ENCODE data around the gene SH3BP1.

SH3BP1 gene

GRCh38 chr22:37657590-37658132 lies 18.2 kb downstream of the SH3BP1 start:
- DNase-seq (ENCODE audit: insufficient read length, low spot score) (no peak), FAIRE-seq (no peak)

GRCh38 chr22:37658133-37659065 lies 18.9 kb downstream of the SH3BP1 start, which contains the start of gene PDXP:
Gene PDXP (plus strand): TSS chr22:37658723. CDS start chr22:37658783, 60 bp downstream.
- DNase-seq (ENCODE audit: insufficient read length, low spot score): peak; percentile 100
- peak; percentile 100 for FAIRE-seq

- FAIRE-seq (peak; percentile 70), DNase-seq (ENCODE audit: insufficient read length, low spot score) (no peak)
Measured at GRCh38 chr22:37659066-37659896, 19.8 kb downstream of the SH3BP1 start.

- DNase-seq (ENCODE audit: insufficient read length, low spot score) (no peak), FAIRE-seq (peak; percentile 79)
Measured at GRCh38 chr22:37659897-37660708, 20.6 kb downstream of the SH3BP1 start.

- FAIRE-seq: no peak
- no peak for DNase-seq (ENCODE audit: insufficient read length, low spot score)
Measured at GRCh38 chr22:37660709-37661045, 21.2 kb downstream of the SH3BP1 start.

- no peak for DNase-seq (ENCODE audit: insufficient read length, low spot score)
- peak; percentile 79 for FAIRE-seq
Measured at GRCh38 chr22:37661160-37661924, 21.9 kb downstream of the SH3BP1 start.

- DNase-seq (ENCODE audit: insufficient read length, low spot score): no peak
- FAIRE-seq: peak; percentile 8
Measured at GRCh38 chr22:37662039-37662438, 22.6 kb downstream of the SH3BP1 start.

- FAIRE-seq: no peak
Measured at GRCh38 chr22:37663521-37664140, 24.2 kb downstream of the SH3BP1 start.

GRCh38 chr22:37664249-37665101 lies 25.0 kb downstream of the SH3BP1 start:
- FAIRE-seq (no peak), DNase-seq (ENCODE audit: insufficient read length, low spot score) (no peak)

More at GRCh38 chr22:37663521-37664140, 24.2 kb downstream of the SH3BP1 start:
- no peak for DNase-seq (ENCODE audit: insufficient read length, low spot score)

- DNase-seq (ENCODE audit: insufficient read length, low spot score) (no peak), FAIRE-seq (no peak)
Measured at GRCh38 chr22:37665487-37665886, 26.0 kb downstream of the SH3BP1 start.

- no peak for FAIRE-seq
Measured at GRCh38 chr22:37669586-37669985, 30.1 kb downstream of the SH3BP1 start.

GRCh38 chr22:37672206-37672919 lies 32.9 kb downstream of the SH3BP1 start:
- no peak for DNase-seq (ENCODE audit: insufficient read length, low spot score)
- FAIRE-seq: peak; percentile 47

More at GRCh38 chr22:37669586-37669985, 30.1 kb downstream of the SH3BP1 start:
- no peak for DNase-seq (ENCODE audit: insufficient read length, low spot score)

- DNase-seq (ENCODE audit: insufficient read length, low spot score) (no peak), FAIRE-seq (no peak)
Measured at GRCh38 chr22:37672920-37673455, 33.5 kb downstream of the SH3BP1 start.

GRCh38 chr22:37674248-37674647 lies 34.8 kb downstream of the SH3BP1 start:
- DNase-seq (ENCODE audit: insufficient read length, low spot score): no peak
- FAIRE-seq: no peak

GRCh38 chr22:37674951-37675929 lies 35.8 kb downstream of the SH3BP1 start, which contains the start of gene LGALS1:
Gene LGALS1 (plus strand): TSS chr22:37675636. CDS start chr22:37675703, 67 bp downstream.
- FAIRE-seq: peak; percentile 93
- peak; percentile 80 for DNase-seq (ENCODE audit: insufficient read length, low spot score)
